H1 (cell line): ENCODE results near the gene HDGFL3.

ENCODE experiments used
- CREB1 ChIP-seq: IDR thresholded peaks from 2 replicates; pipeline ENCODE4 v1.6.1; 2012; ENCODE audit warnings: inconsistent platforms
- CTCF ChIP-seq, 3 experiments: IDR thresholded peaks; 1 replicate in 2 of 3; 2 replicates in 1 of 3; pipeline versions ENCODE4 v1.5.1 to v1.6.1; 2011; ENCODE audit warnings: low read length in 3 of 3, mild to moderate bottlenecking in 3 of 3, inconsistent platforms in 2 of 3, low read depth in 1 of 3, moderate library complexity in 1 of 3; ENCODE audit not compliant: insufficient read depth in 1 of 3; ENCODE audit errors: control extremely low read depth in 1 of 3
- GABPA ChIP-seq: IDR thresholded peaks from 2 replicates; pipeline ENCODE4 v1.6.1; 2011; ENCODE audit warnings: mild to moderate bottlenecking, low read length, moderate library complexity, borderline replicate concordance; ENCODE audit not compliant: insufficient read depth
- MAFK ChIP-seq: IDR thresholded peaks from 2 replicates; pipeline ENCODE4 v1.6.1; 2012; ENCODE audit warnings: low read depth, mild to moderate bottlenecking, improper control_type of control experiment, low read length
- POLR2A ChIP-seq, 2 experiments: IDR thresholded peaks; 1 replicate in 1 of 2; 2 replicates in 1 of 2; pipeline ENCODE4 v1.6.1; 2011; ENCODE audit warnings: low read depth in 2 of 2, low read length in 2 of 2, mild to moderate bottlenecking in 2 of 2; ENCODE audit errors: control extremely low read depth in 1 of 2
- RFX5 ChIP-seq: IDR thresholded peaks from 2 replicates; pipeline ENCODE4 v1.6.1; 2011; ENCODE audit warnings: low read depth, low read length, improper control_type of control experiment, borderline replicate concordance
- TF ChIP-seq, protein P1 (sequence below): IDR thresholded peaks from 2 replicates; pipeline ENCODE4 v1.6.1; 2011; ENCODE audit warnings: low read depth, mild to moderate bottlenecking, low read length; ENCODE audit not compliant: insufficient read depth

GRCh38 chr15:83144771-83145170 lies 62.9 kb downstream of the HDGFL3 start:
- no peak for TF ChIP-seq CREB1
- TF ChIP-seq POLR2A (IDR thresholded peaks at IDR 0.05; ENCODE audit: control extremely low read depth in 1 of 2, low read depth in 2 of 2, low read length in 2 of 2): no peak
- TF ChIP-seq CTCF (IDR thresholded peaks at IDR 0.05; ENCODE audit: control extremely low read depth in 1 of 3, insufficient read depth in 1 of 3, low read depth in 1 of 3, low read length in 3 of 3): no peak
- TF ChIP-seq, protein P1, sequence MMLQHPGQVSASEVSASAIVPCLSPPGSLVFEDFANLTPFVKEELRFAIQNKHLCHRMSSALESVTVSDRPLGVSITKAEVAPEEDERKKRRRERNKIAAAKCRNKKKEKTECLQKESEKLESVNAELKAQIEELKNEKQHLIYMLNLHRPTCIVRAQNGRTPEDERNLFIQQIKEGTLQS: no peak
- TF ChIP-seq GABPA: no peak
- no peak for TF ChIP-seq MAFK
- no peak for TF ChIP-seq RFX5
